Activated CD8-positive, alpha-beta memory T cell treated with anti-CD3 and anti-CD28 coated beads, Interleukin-2, amount 50 U/mL, for 24 hours (primary cell): ENCODE data around the gene GLIS1.

Source experiments
- DNase-seq: peaks from one replicate; pipeline ENCODE4 v3.0.0-alpha.2; 2020; ENCODE audit errors: extremely low read depth

Gene GLIS1

DNA sequence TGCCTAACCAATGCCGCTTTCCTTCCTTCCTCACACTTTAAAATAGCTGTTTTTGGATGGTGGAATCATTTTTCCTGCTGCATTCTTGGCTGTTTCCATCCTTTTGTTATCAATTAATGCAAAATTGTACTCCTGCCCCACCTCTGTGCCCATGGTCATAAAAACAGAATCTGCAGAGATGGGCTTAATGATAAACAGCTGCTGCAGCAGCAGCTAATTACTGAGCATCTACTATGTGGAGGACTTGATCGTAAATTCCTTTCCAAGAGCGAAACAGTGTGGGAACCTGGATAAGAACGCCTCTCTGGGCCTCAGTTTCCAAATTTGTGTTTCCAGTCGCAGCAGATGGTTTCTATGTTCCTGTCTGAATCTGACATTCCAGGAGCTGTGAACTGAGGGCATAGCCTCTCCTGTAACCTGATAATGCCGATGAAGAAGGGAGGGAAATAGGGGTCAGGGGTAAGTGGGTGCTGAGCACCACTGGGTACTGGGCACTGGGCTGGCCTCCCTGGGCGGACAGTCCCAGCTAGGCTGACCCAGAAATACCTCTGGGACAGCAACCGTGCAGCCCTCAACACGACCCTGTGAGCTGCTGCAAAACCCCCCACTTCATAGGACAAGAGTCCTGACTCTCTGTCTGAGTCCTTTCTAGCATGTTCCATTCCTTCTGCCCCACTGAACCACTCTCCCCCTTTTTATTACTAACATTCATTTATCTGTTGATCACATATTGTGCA is 158.1 kb downstream of the GLIS1 start:
- DNase-seq: no peak

DNA sequence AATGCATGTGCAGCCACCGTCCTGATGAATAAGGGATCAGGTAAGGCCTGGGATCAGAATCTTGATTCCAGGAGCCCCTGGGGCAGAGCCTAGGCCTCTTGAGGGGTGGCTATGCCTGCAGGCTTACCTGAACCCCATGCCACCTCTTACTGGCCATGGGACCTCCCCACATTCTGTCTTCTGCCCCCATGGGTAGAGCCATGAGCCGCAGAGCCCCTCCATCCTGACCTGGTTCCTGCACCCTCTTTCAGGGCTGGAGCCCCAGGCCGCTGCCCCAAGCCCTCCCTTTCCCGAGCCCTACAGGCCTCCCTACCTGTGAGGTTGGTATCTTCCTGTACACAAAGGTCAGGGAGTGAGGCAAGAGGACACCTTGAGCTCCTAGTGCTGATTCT is 159.0 kb downstream of the GLIS1 start:
- no peak for DNase-seq

DNA sequence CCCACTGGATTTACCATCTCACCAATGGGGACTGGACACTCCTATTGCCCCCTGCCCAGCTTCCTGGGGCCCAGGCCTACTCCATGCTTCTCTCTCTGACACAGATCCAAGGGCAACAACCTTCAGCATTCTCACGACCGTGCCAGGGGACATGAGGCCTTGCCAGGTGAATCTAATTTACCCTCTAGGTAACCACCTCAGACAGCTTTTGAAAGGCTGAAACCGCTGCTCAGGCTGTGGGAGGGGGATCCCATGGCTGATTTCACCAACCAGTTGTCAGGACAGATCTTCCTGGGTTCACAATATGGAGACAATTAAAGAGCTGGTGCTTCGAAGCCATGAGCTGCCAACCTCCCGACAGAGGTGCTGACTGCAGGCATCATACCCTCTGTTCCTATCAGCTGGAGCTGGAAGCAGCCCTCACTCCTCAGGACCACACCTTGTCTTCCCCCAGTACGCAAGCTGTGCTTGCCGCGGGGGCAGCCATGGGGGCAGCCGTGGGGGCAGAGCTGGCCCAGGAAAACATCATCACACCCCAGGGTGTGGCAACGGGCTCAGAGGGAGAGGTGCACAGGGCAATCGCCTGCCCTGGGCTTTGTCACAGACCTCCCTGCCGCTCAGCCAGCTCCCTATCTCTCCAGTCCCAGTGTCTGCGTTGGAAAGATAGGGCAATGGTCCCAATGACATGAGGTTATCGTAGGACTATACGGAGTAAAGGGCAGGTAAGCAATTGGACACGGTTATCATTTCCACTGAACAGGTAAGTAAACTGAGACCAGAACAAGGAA is 159.5 kb downstream of the GLIS1 start:
- no peak for DNase-seq

DNA sequence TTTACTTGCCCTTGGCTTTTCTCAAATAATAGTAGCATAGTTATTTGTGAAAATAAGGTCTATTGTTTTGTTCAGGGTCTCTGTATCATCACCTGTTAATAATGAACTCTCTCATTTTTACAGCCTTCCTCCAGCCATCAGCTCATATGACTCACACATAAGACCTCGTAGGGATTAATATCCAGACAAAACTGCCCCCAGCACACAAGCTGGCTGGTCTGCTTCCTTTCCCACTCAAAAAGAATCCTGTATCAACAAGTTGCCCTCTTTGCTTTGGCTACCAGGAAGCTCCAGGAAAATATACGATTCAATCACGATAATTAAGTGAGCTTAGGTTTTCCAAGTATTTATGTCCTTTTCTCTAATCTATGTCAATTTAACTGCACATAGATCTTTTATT is 160.6 kb downstream of the GLIS1 start:
- no peak for DNase-seq

DNA sequence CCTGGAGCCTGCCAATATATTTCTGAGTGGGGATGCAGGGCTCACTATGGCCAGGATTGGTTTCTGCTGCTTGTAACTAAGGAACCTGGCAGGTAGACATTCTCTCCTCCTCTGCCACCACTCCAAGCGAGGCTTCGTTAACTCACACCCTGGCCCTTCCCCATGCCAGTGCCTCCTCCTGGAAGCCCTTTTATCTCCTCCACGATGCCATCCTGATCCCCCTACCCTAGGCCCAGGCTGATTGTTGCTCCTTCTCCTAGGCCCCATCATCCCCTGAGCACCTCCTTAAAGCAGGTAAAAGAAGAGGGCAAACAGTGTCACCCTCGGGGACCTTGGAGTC is 161.2 kb downstream of the GLIS1 start:
- DNase-seq: no peak

DNA sequence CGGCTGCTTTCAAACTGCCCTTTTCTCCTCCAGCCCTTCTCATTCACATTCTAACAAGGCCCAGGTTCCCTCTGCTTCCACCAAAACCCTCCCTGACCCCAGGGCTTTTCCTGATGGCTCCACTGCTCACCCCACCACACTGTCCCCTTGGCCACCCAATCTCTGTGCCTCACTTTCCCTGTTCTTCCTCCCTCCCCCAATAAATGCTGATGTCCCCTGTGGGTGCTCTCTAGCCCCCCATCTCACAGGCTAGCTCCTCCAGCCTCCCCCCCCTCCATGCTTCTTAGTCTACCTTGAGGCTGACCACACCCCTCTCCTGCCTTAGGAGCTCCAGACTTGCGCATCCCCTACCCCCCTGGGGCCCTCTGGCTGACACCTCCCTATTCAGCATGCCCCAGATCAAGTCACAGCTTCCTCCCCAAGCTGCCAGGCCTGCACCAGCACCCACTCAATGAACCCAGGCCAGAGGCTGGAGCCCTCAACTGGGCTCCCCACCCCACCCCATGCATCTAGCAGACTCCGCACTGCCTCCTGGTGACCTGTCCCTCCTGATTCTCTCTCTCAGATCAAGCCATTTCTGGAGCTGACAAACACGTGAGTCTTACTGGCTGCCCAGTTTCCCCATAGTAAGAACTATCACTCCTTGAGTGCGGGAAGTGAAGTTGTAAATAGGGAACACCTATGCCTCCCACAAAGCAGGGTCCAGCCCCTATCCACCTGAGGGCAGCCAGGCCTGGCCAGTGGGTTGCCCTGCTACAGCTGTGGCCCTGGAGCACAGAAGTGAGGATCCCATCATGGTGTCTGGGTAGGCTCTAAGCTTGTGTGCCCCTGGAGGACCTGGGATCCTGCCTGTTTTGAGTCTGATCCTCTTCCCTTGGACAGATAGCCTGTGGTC is 161.9 kb downstream of the GLIS1 start:
- DNase-seq: no peak

DNA sequence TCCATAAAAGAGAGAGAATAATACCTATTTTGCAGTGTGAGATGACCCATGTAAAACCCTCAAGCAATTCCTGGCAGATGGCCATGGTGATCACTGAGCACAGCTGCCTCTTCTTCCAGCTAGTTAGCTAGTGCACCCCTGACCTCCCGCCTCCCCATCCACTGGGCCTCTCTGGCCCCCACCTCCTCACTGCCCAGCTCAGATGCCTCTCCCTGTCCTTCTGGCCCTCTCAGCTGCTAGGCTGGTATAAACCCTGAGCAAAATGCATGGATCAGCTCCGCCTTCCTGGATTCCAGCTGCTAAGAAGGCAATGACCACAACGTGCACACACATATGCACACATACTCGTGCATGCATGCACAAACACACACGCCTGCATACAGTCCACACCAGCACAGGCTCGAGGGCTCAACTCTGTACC is 162.6 kb downstream of the GLIS1 start:
- DNase-seq: no peak

DNA sequence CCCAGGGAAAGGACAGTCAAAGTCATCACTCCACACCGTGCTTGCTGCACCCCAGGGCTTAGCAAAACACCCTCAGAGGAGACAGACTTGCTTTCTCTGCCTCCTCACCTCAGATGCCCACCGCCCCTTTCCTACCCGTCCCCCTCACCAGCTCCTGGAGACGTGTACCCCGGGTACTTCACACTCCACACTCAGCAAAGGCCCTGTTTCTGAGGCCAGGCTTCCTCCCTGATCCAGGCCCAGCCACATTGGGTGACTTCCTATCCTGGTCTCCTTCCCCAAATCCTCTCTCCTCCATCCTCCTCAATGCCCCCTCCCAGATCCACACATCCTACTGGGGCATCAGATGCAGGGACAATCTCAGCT is 163.0 kb downstream of the GLIS1 start:
- DNase-seq: no peak

DNA sequence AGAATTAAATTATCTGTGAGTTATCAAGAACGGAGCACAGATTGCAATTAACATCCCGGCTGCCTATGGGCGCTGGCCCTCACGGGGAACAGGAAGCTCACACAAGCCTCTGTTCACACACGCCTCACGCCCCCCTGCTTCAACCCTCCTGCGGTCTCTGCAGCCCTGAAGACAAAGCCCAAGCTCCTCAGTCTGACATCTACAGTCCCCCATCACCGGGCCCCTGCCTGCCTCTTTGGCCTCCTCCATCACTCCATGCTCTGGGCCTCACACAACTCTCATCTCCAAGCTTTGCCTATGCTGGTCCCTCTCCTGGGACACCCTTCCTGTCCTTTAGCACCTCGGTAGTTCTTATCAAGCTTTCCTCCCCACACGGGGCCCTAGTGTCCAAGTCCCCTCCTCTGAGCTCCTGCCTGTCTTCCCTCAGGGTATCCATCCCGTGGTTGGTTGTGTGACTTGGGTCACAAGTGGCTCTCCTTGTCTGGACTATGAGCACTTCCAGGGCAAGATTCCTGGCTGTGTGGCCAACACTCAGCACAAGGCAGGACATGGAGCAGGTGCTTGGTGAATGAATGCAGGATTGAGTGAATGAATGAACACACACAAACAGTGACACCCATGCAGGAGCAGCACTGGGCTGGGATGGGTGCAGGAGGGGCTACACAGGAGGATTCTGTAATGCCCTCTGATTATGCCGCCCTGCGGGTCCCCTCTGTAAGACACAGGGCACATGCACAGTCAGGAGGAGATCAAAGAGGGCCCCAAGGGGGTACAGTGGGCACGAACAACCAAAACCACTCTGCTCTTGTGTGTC is 163.6 kb downstream of the GLIS1 start:
- DNase-seq: no peak

DNA sequence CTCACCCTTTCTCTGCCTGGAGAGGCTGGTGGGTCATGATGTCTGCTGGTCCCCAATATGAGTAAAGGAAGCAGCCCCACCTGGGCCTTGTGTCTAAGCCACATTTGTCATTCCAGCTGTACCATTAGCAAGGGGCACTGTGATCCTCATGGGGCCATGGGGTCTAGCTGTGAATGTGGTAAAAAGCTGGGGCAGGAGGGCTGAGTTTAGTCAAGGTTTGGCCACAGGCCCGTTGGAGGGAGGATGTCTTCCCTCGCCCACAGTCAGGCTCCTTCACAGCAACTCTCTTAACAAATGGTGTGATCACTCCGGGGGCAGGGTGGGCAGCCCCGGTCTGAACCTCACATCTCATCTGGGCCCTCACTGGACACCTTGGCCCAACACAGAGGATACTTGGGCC is 164.3 kb downstream of the GLIS1 start:
- DNase-seq: no peak

DNA sequence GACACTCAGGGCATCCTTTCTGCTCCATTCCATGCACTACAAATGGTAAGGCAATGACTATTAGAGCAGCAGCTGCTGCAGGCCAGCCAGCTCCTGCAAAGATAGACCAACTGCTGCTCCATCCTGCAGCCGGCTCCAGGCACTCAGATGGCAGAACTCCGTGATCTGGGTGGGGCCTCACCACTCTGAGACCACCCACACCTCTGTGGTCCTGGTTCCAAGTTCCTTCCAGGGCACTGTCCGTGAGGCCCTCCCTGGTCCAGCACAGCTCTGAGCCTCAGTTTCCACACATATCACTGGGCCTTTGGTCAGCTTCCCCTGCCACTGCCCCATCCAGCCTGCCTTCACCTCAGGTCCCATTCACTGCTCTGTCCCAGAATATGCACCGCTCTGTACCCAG is 165.0 kb downstream of the GLIS1 start:
- no peak for DNase-seq

DNA sequence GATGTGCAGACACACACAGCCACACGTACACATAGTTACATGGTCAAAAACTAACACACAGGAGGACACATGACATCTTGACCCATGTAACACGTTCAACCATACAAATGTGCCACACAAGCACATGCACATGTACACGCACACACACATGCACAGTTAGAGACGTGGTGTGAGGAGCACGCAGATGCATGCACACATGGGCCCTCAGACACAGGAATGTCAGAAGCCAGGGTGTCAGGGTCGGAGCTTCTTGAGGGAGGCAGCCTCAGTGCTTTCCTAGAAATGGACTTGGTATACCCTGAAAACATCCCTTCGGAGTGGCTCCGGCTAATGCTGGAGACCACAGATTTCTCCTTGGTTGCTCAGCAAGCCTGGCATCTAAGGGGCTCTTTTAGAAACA is 165.4 kb downstream of the GLIS1 start:
- DNase-seq: no peak

DNA sequence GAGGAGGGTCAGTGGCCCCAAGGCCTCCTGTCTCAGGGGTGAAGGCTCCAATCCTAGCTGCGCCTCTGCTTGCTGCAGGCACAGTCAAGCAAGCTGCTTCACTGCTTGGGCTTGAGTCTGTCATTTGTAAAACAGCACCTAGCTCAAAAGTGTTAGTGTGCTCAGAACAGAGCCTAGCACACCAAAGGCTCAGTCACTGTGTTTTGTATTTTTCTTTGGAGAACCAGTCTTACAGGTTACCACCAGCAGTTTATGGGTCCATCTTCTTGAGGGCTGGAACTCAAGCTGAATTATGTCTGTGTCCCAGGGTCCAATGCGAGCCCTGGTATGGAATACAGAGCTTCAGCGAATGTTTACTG is 166.2 kb downstream of the GLIS1 start:
- no peak for DNase-seq

DNA sequence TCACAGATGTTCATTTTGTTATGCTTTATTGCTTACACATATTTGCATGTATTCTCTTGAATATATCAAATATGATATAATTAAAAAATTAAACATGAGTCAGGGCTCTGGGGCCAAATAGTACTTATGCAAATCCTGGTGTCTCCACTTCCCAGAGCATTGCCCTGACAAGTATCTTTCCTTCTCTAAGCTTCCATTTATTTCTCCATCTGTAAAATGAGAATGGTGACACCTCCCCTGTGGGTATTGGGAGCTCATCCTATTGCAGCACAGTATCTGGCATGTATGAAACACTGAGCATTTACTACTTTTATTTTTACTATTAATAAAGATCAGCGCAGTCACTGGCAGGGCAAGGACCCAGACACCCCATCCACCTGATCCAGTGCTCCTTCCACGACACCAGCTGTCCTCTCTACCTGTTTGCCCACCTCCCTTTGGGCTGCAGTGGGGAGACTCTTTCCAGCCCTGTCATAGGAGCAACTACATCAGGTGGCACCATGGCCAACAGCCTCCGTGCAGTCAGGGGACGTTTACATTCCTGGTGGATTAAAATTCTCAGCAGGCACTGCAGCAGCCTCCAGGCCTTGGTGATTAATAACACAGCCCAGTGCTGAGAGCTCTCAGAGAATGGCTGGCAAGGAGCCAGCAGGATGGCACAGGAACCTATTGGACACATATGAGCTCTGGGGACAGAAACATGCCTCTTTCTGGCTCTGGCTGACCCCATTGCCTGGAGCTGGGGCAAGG is 166.7 kb downstream of the GLIS1 start:
- DNase-seq: no peak

DNA sequence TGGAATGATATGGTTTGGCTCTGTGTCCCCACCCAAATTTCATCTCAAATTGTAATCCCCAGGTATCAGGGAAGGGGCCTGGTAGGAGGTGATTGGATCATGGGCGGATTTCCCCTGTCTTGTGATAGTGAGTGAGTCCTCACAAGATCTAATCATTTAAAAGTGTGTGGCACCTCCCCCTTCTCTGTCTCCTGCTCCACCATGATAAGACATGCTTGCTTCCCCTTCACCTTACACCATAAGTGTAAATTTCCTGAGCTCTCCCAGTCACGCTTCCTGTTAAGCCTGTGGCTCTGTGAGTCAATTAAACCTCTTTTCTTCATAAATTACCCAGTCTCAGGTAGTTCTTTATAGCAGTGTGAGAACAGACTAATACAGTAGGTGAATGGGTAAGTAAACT is 170.4 kb downstream of the GLIS1 start:
- no peak for DNase-seq

DNA sequence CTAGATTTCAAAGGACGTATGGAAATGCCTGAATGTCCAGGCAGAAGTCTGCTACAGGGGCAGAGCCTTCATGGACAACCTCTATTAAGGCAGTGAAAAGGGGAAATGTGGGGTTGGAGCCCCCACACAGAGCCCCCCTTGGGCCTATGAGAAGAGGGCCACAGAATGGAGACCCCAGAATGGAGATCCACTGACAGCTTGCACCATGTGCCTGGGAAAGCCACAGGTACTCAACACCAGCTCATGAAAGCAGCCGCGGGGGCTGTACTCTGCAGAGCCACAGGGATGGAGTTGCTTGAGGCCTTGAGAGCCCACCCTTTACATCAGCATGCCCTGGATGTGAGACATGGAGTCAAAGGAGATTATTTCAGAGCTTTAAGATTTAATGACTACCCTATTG is 171.1 kb downstream of the GLIS1 start:
- DNase-seq: no peak

DNA sequence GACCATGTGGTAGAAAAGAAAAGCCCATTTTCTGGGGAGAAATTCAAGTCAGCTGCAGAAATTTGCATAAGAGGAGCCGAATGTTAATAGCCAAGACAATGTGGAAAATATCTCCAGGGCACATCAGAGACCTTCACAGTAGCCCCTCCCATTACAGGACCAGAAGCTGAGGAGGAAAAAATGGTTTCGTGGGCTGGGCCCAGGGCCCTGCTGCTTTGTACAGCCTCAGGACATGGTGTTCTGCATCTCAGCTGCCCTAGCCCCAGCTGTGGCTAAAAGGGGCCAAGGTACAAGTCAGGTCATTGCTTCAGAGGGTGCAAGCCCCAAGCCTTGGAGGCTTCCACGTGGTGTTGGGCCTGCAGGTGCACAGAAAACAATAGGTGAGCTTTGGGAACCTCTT is 171.5 kb downstream of the GLIS1 start:
- no peak for DNase-seq

DNA sequence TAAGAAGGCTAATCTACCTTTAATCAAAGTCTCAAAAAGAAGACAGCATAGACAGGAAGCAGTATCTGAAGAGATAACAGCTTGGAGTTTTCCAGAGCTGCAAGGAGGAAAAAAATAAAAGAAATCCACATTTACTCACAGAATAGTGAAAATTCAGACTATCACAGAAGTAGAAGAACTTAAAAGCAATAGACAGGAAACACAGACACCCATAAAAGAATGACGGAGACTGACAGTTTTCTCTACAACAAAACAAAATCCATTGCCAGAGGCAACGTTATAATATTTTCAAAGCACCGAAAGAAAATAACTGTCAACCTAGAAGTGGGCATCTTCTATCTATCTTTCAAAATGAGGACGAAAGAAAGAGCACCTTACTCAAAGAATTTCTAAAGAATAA is 175.4 kb downstream of the GLIS1 start:
- no peak for DNase-seq

DNA sequence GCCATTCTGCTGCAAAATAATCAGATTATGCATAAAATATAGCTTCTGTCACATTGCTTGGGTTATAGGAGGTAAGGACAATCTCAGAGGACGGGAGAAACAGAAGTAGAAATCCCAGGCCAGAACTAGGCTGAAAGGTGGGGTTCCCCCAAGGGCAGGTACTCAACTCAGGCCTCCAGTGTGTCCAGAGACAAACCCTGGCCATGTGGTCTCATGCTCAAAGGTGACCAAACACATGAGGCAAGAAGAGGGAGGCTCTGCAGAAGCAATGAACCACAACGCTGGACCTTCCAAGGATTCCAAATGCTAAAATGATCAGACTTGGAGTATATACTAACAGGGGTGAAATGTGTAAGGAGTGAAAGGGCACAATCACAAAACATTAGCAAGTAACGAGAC is 176.0 kb downstream of the GLIS1 start:
- DNase-seq: no peak

DNA sequence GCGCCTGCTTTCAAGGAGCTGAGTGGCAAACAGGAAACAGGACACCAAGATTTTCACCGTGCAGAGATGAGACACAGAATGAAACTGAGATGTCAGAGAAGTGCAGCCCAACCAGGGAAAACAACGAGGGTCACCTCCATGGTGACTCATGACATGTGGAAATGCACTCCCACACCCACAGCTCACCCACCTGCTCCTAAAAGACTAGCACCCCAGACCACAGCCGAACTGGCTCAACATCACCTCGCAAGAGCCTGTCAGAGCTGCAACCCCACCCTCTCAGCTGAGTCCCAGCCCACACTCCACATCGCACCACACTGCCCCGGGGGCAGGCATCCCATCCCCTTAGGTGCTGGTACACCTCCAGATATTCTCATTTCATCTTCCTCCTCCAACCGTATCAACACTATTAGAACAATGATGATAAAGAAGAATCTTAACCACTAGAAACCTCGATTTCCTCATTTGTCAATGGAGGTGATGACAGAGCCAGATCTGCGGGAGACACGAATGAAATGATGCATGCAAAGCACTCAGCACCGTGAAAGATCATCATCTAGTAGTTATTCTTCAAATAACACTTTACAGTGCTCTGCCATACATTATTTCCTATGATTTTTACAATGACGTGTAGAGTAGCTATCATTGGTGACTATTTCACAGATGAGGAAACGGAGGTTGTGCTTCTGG is 176.5 kb downstream of the GLIS1 start:
- no peak for DNase-seq
